GM19463 (cell line): ENCODE results near the gene CPA4.
A peak's percentile ranks its signal among the peaks of the same experiment; 100 is the strongest.

Experiments
- ATAC-seq: cut with Tn5 transposase; IDR thresholded peaks from one replicate; pipeline ENCODE4 v1.9.1; 2021; ENCODE audit warnings: mild to moderate bottlenecking, moderate library complexity; ENCODE audit not compliant: unreplicated experiment

Gene CPA4

GRCh38 chr7:130362251-130362816 is 69.4 kb downstream of the CPA4 start:
- no peak for ATAC-seq

GRCh38 chr7:130363026-130363847 is 70.3 kb downstream of the CPA4 start:
- ATAC-seq, result peak; percentile 40

- no peak for ATAC-seq
Measured at GRCh38 chr7:130364451-130364850, 71.5 kb downstream of the CPA4 start.

- ATAC-seq, result no peak
Measured at GRCh38 chr7:130365088-130365487, 72.1 kb downstream of the CPA4 start.

DNA sequence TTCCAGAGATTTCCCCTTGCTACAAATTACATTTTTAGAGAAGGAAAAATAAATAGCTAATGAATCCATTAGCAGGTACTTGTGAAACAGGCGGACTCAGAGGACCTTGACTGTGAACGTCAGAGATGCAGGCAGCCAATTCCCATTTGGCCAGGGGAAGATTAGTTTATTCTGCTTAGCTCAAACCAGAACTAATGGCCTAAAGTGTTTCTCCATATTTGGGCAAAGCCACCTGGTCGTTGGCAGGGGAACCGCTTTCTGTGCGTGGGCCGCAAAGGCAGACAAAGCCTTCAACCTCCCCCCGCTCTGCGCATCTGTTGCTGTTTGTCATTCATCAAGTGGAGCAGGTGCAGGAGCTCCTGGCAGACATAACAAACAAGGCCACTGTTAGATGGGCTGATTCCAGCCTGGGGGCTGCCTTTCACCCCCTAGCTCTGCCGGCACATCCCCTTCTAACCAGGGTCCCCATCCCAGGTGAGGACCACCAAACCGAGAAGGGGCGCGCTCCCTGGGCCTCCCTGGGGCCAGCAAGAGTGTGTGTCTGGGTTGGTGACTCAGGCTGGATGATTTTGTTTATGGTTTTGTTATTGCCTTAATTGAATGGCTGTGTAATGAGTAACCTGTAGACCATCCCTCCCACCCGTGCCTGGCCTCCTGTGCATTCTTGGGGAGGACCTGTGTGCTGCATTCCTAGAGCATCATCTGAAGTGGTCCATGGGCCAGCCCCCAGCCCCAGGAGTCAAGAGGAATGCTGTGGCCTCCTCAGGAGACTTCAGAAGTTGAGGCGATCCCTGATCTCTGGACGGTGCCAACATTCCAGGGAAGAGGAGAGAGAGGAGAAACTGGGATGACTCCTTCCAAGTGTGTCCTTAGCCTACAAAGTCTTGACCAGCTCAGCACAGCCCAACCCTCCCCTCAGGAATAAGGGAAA is 72.8 kb downstream of the CPA4 start:
- peak; percentile 74 for ATAC-seq

GRCh38 chr7:130366564-130366963 is 73.6 kb downstream of the CPA4 start:
- ATAC-seq, result no peak

DNA sequence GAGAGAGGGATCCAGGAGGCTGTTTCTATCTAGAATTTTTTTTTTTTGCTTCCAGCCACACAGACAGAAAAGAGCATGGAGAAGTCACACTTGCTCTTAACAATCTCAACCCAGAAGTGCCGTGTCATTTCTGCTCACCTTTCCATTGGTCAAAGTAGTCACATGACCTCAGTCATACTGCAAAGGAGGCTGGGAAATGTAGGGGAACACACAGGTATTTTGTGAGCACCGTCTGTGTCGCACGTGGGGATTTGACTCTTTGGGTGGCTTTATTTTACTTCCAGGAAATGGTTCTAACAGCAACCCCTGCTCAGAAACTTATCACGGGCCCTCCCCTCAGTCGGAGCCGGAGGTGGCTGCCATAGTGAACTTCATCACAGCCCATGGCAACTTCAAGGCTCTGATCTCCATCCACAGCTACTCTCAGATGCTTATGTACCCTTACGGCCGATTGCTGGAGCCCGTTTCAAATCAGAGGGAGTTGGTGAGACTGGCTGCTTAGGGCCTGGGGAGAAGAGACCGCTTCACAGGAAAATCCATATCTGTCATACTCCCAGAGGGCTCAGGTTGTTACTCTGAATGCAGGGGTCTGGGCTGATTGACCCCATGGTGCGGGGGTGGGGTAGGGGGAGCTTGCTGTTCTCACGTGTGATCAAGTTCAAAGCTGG is 74.3 kb downstream of the CPA4 start:
- ATAC-seq, result no peak

- no peak for ATAC-seq
Measured at GRCh38 chr7:130367836-130368746, 75.1 kb downstream of the CPA4 start.

DNA sequence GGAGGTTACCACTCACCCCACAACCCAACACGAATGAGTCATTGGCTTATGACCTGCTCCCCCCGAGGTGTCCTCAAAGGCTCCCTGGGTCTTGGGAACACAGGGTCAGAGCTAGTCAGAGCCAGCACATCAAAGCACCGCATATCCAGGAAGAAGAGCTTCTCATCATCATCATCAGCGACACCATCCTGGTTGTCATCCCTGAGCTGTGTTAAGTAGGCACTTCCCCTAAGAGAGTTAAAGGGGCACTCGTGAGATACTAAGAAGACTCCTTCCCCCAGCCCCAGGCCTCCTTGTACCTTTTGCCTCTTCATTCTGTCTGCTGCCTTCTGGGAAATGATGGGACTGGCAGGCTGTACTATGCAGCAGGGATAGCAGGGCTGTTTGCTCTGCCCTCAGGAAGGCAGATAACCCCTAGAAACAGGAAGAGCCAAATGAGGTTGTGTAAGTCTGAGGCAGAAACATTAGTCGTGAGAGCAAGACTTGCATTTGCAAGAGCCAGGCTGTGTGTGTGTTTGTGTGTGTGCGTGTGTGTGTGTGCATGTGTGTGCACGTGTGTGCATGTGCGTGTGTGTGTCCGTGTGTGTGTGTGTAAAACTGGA is 76.2 kb downstream of the CPA4 start:
- ATAC-seq, result no peak

GRCh38 chr7:130369831-130370550 is 77.0 kb downstream of the CPA4 start:
- ATAC-seq, result no peak

GRCh38 chr7:130371046-130371445 is 78.1 kb downstream of the CPA4 start:
- ATAC-seq, result no peak

DNA sequence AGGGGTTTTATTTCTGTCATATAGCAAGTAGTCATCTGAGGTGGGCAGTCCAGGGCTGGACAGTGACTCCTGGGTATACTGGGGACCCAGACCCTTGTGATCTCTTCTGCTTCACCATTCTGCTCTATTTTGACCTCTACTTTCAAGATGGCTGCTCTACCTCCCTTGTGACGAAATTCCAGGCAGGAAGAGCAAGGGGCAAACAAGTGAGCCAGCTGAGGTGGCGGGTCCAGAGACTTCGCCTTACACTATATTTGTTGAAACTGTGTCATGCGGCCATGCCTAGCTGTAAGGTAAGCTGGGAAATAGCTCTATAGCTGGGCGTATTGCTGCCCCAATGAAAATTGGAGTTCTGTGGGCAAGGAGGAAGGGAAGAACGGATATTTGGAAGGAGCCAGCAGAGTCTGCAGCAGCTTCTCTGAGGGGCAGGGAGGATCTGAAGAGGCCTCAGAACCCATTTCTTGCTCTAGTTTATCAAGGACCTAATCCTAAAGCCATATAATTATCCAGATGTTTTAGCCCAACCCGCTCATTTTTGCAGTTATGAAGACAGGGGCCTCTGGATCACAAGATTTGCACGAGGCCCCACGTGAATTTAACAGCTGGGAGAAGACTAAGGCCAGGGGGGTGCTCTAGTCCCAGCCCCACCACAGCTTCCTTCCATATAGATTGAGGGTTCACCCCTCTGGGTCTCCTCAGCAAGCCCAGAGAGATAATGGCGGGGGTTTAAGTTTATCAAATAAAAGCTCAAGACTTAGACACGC is 79.6 kb downstream of the CPA4 start:
- no peak for ATAC-seq
